Sigmoid colon (tissue), 4 donors: ENCODE results near the gene PAFAH2.

Experiments used
- CTCF ChIP-seq, 4 experiments: fragments of 450-650 bp in 3 of 4; fragments of 200-600 bp in 1 of 4; IDR thresholded peaks; one replicate each; pipeline ENCODE4 v1.5.1; 2016 to 2019; ENCODE audit warnings: antibody characterized with exemption in 4 of 4, mild to moderate bottlenecking in 3 of 4, moderate library complexity in 2 of 4
- POLR2AphosphoS5 ChIP-seq, 4 donors: sonication (generic); formaldehyde crosslinking; IDR thresholded peaks; one replicate each; pipeline ENCODE4 v1.6.1; 2017; ENCODE audit warnings: antibody characterized with exemption in 4 of 4

- TF ChIP-seq CTCF (IDR thresholded peaks at IDR 0.05), result no peak
- TF ChIP-seq POLR2AphosphoS5 (IDR thresholded peaks at IDR 0.05), result no peak
Observed at GRCh38 chr1:25971066-25971810, 26.6 kb downstream of the PAFAH2 start.
